Measurements from ENCODE around the gene RAB11FIP3. TPM values are rescaled to one million over a fixed set of nuclear protein-coding genes. Genes with fewer than 3 reads are reported as not detected.
"Not testable (repeated sequence)": the region's sequence is repeated elsewhere in the genome, so short reads cannot be mapped to it uniquely, and the experiment has no call there.

The RAB11FIP3 gene
- total RNA-seq, 1 donor from 2014 or later = 35.2 TPM

- intact Hi-C loops (cut with micrococcal nuclease) = no loop called here
Measured at GRCh38 chr16:460787-461186, 35.3 kb downstream of the RAB11FIP3 start.

DNA sequence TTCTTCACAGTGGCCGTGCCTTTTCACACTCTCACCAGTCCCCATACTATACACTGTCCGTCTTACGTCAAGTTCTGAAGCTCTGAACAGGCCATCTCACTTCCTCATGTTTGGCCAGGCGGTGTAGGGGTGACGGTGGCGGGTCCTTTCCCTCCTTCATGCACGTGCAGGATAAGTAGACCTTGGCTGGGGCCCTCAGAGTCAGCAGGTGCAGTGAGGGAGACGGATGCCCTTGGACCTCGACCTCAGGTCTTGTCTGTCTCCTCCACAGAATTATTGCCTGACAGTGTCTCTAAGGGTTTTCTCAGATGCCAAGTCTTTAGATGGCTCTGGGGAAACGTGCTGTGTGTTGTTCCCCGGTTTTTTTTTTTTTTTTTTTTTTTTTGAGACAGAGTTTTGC is 37.6 kb downstream of the RAB11FIP3 start:
- intact Hi-C loops (cut with micrococcal nuclease) = no loop called here

DNA sequence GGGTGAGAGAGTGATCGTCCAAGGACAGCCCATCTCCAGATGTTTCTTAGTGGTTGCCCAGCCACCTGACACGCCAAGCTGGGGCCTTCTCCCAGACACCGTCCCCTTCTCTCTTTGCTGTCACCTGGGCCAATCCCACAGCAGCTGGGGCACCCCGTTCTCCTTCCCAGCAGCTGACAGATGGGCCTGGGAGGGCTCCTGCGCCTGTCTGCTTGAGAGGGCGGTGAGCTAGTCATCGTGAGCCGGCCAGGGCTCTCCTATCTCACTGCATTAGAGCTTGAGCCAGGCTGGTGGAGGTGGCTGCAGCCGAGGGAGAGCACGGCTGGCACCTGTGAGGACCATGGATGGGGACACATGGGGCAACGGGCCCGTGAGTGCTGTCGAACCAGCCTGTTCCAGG is 41.2 kb downstream of the RAB11FIP3 start:
- intact Hi-C loops (cut with micrococcal nuclease) = no loop called here

DNA sequence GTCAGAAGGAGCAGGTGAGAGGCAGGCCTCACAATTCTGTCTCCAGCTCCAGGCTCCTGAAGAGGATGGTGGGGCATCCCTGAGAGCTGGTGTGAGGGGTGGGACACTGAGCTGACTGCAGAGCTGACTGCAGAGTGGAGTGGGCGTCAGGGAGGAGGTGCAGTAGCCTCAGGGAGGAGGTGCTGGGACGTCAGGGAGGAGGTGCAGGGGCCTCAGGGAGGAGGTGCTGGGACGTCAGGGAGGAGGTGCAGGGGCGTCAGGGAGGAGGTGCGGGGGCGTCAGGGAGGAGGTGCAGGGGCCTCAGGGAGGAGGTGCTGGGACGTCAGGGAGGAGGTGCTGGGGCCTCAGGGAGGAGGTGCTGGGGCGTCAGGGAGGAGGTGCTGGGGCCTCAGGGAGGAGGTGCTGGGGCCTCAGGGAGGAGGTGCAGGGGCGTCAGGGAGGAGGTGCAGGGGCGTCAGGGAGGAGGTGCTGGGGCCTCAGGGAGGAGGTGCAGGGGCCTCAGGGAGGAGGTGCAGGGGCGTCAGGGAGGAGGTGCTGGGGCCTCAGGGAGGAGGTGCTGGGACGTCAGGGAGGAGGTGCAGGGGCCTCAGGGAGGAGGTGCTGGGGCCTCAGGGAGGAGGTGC is 41.9 kb downstream of the RAB11FIP3 start:
- intact Hi-C loops (cut with micrococcal nuclease) = not testable (repeated sequence)

GRCh38 chr16:468068-468821 is 42.8 kb downstream of the RAB11FIP3 start:
- intact Hi-C loops (cut with micrococcal nuclease) = loop anchor here (1.0 kb wide), 1 partner anchor 34 kb away; no protein-coding TSS in a partner anchor

- intact Hi-C loops (cut with micrococcal nuclease) = not testable (repeated sequence)
Measured at GRCh38 chr16:469459-469858, 44.0 kb downstream of the RAB11FIP3 start.

- intact Hi-C loops (cut with micrococcal nuclease) = no loop called here
Measured at GRCh38 chr16:470418-470817, 45.0 kb downstream of the RAB11FIP3 start.

- intact Hi-C loops (cut with micrococcal nuclease) = no loop called here
Measured at GRCh38 chr16:471353-472198, 46.1 kb downstream of the RAB11FIP3 start.

DNA sequence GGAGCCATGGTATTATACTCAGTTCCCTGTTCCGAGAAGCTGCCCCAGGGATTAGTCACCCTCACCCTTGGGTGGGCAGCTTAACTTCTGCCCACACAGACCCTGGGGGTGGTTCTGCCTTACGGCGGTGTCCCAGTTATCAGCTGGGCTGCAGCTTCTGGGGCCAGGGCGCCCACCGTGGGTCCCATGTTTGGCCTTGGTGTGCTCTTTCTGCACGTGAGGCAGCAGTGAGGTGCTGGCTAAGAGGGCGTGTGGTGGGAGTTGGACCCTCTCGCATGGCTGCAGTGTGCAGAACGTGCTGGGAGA is 46.7 kb downstream of the RAB11FIP3 start:
- intact Hi-C loops (cut with micrococcal nuclease) = no loop called here

GRCh38 chr16:473046-474043 is 47.9 kb downstream of the RAB11FIP3 start:
- intact Hi-C loops (cut with micrococcal nuclease) = no loop called here

DNA sequence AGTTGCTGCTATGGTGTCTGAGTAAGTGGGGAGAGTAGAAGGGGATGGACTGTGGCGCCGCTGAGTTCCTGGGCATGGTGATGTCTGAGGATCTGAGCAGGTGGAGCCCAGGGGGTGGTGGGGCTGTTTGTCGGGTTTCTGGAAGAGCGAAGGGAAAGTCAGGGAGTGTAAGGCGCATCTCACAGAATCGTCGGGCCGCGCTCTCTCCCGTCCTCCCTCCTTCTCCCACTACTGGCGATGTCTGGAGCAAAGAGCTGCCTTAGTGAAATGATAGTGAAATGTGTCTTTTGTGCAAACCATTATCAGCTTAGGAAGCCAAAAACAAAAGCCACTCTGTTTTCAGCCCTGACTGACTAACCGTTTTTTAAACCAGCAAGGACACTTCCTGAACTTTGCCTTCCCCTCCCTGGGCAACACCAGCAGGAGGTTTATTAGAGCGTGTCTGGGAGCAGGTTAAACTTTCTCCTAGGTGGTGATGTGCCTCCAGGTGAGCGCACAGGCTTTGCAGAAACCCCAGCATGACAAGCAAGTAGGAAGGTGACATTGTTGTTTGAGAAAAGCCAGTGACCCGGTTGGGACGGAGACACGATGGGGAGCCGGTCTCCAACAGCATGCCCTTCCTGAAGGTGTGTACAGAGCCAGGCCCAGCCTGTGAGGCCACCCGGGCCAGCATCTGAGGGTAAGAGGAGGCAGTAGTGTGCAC is 49.1 kb downstream of the RAB11FIP3 start:
- intact Hi-C loops (cut with micrococcal nuclease) = no loop called here

GRCh38 chr16:476039-476438 is 50.6 kb downstream of the RAB11FIP3 start:
- intact Hi-C loops (cut with micrococcal nuclease) = no loop called here

DNA sequence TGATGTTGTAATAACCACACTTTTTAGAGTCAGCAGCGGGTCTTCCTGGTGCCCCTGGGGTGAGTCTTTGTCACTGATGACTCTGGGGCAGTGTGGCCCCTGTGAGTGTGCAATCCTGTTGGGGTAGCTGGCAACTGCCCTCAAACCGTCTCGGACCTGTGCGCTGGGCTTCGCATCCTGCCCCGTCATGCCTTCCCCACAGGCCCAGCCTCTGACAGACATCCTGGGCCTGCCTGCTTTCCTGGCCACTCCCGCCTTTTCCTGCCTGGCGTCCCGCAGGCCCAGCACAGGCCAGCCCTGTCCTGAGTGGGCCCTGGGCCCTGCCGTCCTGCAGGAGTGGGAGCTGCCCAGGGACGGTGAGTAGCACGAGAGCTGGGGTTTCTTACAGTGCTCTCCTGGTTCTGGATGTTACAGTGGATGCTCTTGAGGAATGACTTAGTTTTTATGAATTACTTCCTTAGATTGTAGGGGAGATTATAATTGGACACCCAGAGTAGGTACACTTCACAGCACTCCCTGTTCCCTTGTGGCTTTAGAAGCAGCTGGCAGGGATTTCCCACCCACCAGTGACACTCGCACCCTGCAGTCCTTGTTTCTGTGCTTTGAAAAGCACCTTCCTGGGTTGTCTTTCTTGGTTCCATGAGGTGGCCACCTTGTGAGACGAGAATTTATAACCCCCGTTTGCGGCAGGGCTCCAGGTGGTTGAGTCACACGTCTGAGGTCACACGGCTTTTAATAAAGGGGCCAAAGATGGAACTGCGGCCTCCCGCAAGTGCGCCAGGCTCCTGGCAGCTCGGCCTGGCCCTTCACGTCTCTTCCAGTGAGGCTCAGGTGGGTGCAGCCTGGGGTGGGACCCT is 52.1 kb downstream of the RAB11FIP3 start:
- intact Hi-C loops (cut with micrococcal nuclease) = no loop called here

- intact Hi-C loops (cut with micrococcal nuclease) = not testable (repeated sequence)
Measured at GRCh38 chr16:478287-478686, 52.8 kb downstream of the RAB11FIP3 start.

GRCh38 chr16:482468-483185 is 57.2 kb downstream of the RAB11FIP3 start:
- intact Hi-C loops (cut with micrococcal nuclease) = no loop called here

- intact Hi-C loops (cut with micrococcal nuclease) = no loop called here
Measured at GRCh38 chr16:483341-484075, 58.1 kb downstream of the RAB11FIP3 start.

GRCh38 chr16:489606-490005 is 64.2 kb downstream of the RAB11FIP3 start:
- intact Hi-C loops (cut with micrococcal nuclease) = no loop called here

GRCh38 chr16:490768-491167 is 65.3 kb downstream of the RAB11FIP3 start:
- intact Hi-C loops (cut with micrococcal nuclease) = no loop called here

All from T-helper 1 cell treated with Interleukin-12 subunit alpha and Interleukin-12 subunit beta and Interleukin-4 antibody, amounts not matched to agents 30 ng/mL and 1 ng/mL, for 36 hours (primary cell).